Ectodermal cell (in vitro differentiated cells): Measurements from ENCODE around the gene ASCL1. TPM values are rescaled to one million over a fixed set of nuclear protein-coding genes. Genes with fewer than 3 reads are reported as not detected.

ENCODE experiments used
- H3K27ac ChIP-seq: 2 replicates; pipeline ENCODE4 v1.7.0; 2013; ENCODE audit warnings: mild to moderate bottlenecking, low read depth, low read length; ENCODE audit not compliant: insufficient read depth, poor library complexity, severe bottlenecking
- H3K27me3 ChIP-seq: 2 replicates; pipeline ENCODE4 v1.7.0; 2013; ENCODE audit warnings: mild to moderate bottlenecking, low read length; ENCODE audit not compliant: insufficient read depth, control insufficient read depth, poor library complexity, severe bottlenecking
- H3K36me3 ChIP-seq: one replicate; pipeline ENCODE4 v1.7.0; 2013; ENCODE audit warnings: low read length; ENCODE audit not compliant: control insufficient read depth, insufficient read depth
- H3K4me1 ChIP-seq: one replicate; pipeline ENCODE4 v1.7.0; 2013; ENCODE audit warnings: low read length; ENCODE audit not compliant: control insufficient read depth, insufficient read depth
- H3K4me3 ChIP-seq: 2 replicates; pipeline ENCODE4 v1.7.0; 2013; ENCODE audit warnings: low read depth, low read length, control low read depth; ENCODE audit not compliant: insufficient read depth
- H3K9me3 ChIP-seq: 2 replicates; pipeline ENCODE4 v1.7.0; 2013; ENCODE audit warnings: mild to moderate bottlenecking, low read length, moderate library complexity; ENCODE audit not compliant: control insufficient read depth
- WGBS, 2 experiments: methylation state at CpG; one replicate each; pipeline ENCODE4 v1.1.7; 2013; ENCODE audit warnings: missing lambda C conversion rate in 2 of 2; 5-methylcytosine and 5-hydroxymethylcytosine counted together
- polyA plus RNA-seq, 4 experiments: library from polyadenylated mRNA; stranded (reverse); fragments of 50-300 nt; gene quantifications; one replicate each; pipeline ENCODE4 v1.2.3, GENCODE V29; 2013

ASCL1 gene
- 7.3 TPM for polyA plus RNA-seq (2013, experiment 1 of 4)
- polyA plus RNA-seq (2013, experiment 2 of 4), result 5.9 TPM
- polyA plus RNA-seq (2013, experiment 3 of 4), result 4.9 TPM
- polyA plus RNA-seq (2013, experiment 4 of 4), result 7.4 TPM

GRCh38 chr12:102957339-102958050, at the start of gene ASCL1:
Gene ASCL1, plus strand, starts transcription at chr12:102957674. Its CDS starts 571 bp downstream, at chr12:102958245.
- WGBS, 2 experiments, result 1% methylated on average over 51 to 52 of the region's 52 CpGs

GRCh38 chr12:102907918-102908317, 49.6 kb upstream of the ASCL1 start:
- H3K27ac ChIP-seq, result no peak overlapping the region
- no peaks in the 10 kb centered on the region for H3K36me3 ChIP-seq
- no peaks in the 10 kb centered on the region for H3K9me3 ChIP-seq
- WGBS, 2 experiments, result 81 to 95% methylated on average over 3 of the region's 4 CpGs
- no peak overlapping the region for H3K4me3 ChIP-seq
- no peaks in the 10 kb centered on the region for H3K27me3 ChIP-seq
- no peaks in the 10 kb centered on the region for H3K4me1 ChIP-seq

More at GRCh38 chr12:102957339-102958050, at the start of gene ASCL1:
- H3K4me3 ChIP-seq, result peak within 1 kb of the TSS; percentile 53
- no peaks in the 10 kb centered on the region for H3K36me3 ChIP-seq
- H3K27me3 ChIP-seq, result peaks cover 100% of the 10 kb centered on the region
- H3K4me1 ChIP-seq, result peaks cover 29% of the 10 kb centered on the region
- H3K27ac ChIP-seq, result no peak within 1 kb of the TSS
- no peaks in the 10 kb centered on the region for H3K9me3 ChIP-seq

GRCh38 chr12:102910137-102910536, 47.3 kb upstream of the ASCL1 start:
- no peak overlapping the region for H3K4me3 ChIP-seq
- 94 to 96% methylated on average over 7 of the region's 7 CpGs for WGBS, 2 experiments
- no peaks in the 10 kb centered on the region for H3K27me3 ChIP-seq
- H3K4me1 ChIP-seq, result no peaks in the 10 kb centered on the region
- H3K9me3 ChIP-seq, result no peaks in the 10 kb centered on the region
- H3K27ac ChIP-seq, result no peak overlapping the region
- no peaks in the 10 kb centered on the region for H3K36me3 ChIP-seq

GRCh38 chr12:102910792-102911191, 46.7 kb upstream of the ASCL1 start:
- Histone ChIP-seq H3K4me3 (no peak overlapping the region), H3K36me3 (no peaks in the 10 kb centered on the region), H3K27ac (no peak overlapping the region), H3K9me3 (no peaks in the 10 kb centered on the region), H3K4me1 (no peaks in the 10 kb centered on the region), H3K27me3 (no peaks in the 10 kb centered on the region)
- 99% methylated on average over 4 of the region's 4 CpGs for WGBS, 2 experiments

- Histone ChIP-seq H3K36me3 (no peaks in the 10 kb centered on the region), H3K4me3 (no peak overlapping the region), H3K27ac (no peak overlapping the region), H3K4me1 (no peaks in the 10 kb centered on the region), H3K27me3 (no peaks in the 10 kb centered on the region), H3K9me3 (no peaks in the 10 kb centered on the region)
- WGBS, 2 experiments, result 95 to 99% methylated on average over 3 of the region's 3 CpGs
Measured at GRCh38 chr12:102911320-102911719, 46.2 kb upstream of the ASCL1 start.

GRCh38 chr12:102912258-102912657, 45.2 kb upstream of the ASCL1 start:
- Histone ChIP-seq H3K4me1 (no peaks in the 10 kb centered on the region), H3K36me3 (no peaks in the 10 kb centered on the region), H3K9me3 (no peaks in the 10 kb centered on the region), H3K27ac (no peak overlapping the region), H3K27me3 (peaks cover 2% of the 10 kb centered on the region), H3K4me3 (no peak overlapping the region)
- WGBS, 2 experiments, result 88% methylated on average over 1 of the region's 2 CpGs; no CpG with 5 or more reads in 1 of the 2 experiments

- no peak overlapping the region for H3K4me3 ChIP-seq
- no peak overlapping the region for H3K27ac ChIP-seq
- H3K4me1 ChIP-seq, result no peaks in the 10 kb centered on the region
- 91 to 100% methylated on average over 1 of the region's 2 CpGs for WGBS, 2 experiments
- H3K27me3 ChIP-seq, result peaks cover 6% of the 10 kb centered on the region
- H3K9me3 ChIP-seq, result no peaks in the 10 kb centered on the region
- no peaks in the 10 kb centered on the region for H3K36me3 ChIP-seq
Measured at GRCh38 chr12:102913453-102914226, 43.8 kb upstream of the ASCL1 start.

GRCh38 chr12:102916252-102917025, 41.0 kb upstream of the ASCL1 start:
- Histone ChIP-seq H3K36me3 (no peaks in the 10 kb centered on the region), H3K4me3 (no peak overlapping the region), H3K27ac (no peak overlapping the region), H3K4me1 (no peaks in the 10 kb centered on the region), H3K27me3 (peaks cover 6% of the 10 kb centered on the region), H3K9me3 (no peaks in the 10 kb centered on the region)
- WGBS, 2 experiments, result 88 to 91% methylated on average over 5 of the region's 5 CpGs

- Histone ChIP-seq H3K27ac (no peak within 1 kb of the TSS), H3K9me3 (no peaks in the 10 kb centered on the region), H3K36me3 (no peaks in the 10 kb centered on the region), H3K4me3 (peak within 1 kb of the TSS; percentile 27), H3K4me1 (no peaks in the 10 kb centered on the region), H3K27me3 (peaks cover 6% of the 10 kb centered on the region)
- WGBS, 2 experiments, result 36% methylated on average over 29 to 30 of the region's 30 CpGs
Measured at GRCh38 chr12:102917026-102917787, 40.3 kb upstream of the ASCL1 start, which contains the start of gene PAH. Gene PAH, minus strand, starts transcription at chr12:102917244. Its CDS starts 114 bp downstream, at chr12:102917130.
